Loucy (cell line): Measurements from ENCODE around the gene UBL7.

Experiments used
- H2AFZ ChIP-seq: fragments of 200-600 bp; sonication (generic); 2 replicates; pipeline ENCODE4 v1.6.0; 2016; ENCODE audit warnings: antibody characterized with exemption, mild to moderate bottlenecking, low read length, moderate library complexity
- H3F3A ChIP-seq: fragments of 200-600 bp; 2 replicates; pipeline ENCODE4 v1.6.0; 2016; ENCODE audit warnings: antibody characterized with exemption, low read depth, mild to moderate bottlenecking
- H3K27me3 ChIP-seq: fragments of 200-600 bp; sonication (generic); 2 replicates; pipeline ENCODE4 v1.6.1; 2014; ENCODE audit warnings: low read length, mild to moderate bottlenecking; ENCODE audit not compliant: insufficient read depth, poor library complexity, severe bottlenecking
- H3K36me3 ChIP-seq: fragments of 200-600 bp; sonication (generic); 2 replicates; pipeline ENCODE4 v1.6.1; 2016; ENCODE audit warnings: low read length; ENCODE audit not compliant: insufficient read depth
- H3K4me1 ChIP-seq: fragments of 200-600 bp; sonication (generic); 2 replicates; pipeline ENCODE4 v1.5.1; 2014; ENCODE audit warnings: low read length, mild to moderate bottlenecking; ENCODE audit not compliant: insufficient read depth, poor library complexity, severe bottlenecking
- H3K4me2 ChIP-seq: fragments of 200-600 bp; sonication (generic); 2 replicates; pipeline ENCODE4 v1.6.0; 2014; ENCODE audit warnings: antibody characterized with exemption, low read length, low read depth, mild to moderate bottlenecking; ENCODE audit not compliant: poor library complexity, severe bottlenecking
- H3K4me3 ChIP-seq: fragments of 200-600 bp; sonication (generic); 2 replicates; pipeline ENCODE4 v1.5.1; 2014; ENCODE audit warnings: low read length, mild to moderate bottlenecking, mixed read lengths; ENCODE audit not compliant: poor library complexity, severe bottlenecking
- H3K79me2 ChIP-seq: fragments of 200-600 bp; sonication (generic); 2 replicates; pipeline ENCODE4 v1.6.1; 2014; ENCODE audit warnings: low read length; ENCODE audit not compliant: insufficient read depth
- H3K9ac ChIP-seq: fragments of 200-600 bp; sonication (generic); 2 replicates; pipeline ENCODE4 v1.6.0; 2014; ENCODE audit warnings: mild to moderate bottlenecking, low read depth, low read length, moderate library complexity; ENCODE audit not compliant: poor library complexity, severe bottlenecking
- H3K9me2 ChIP-seq: fragments of 200-600 bp; sonication (generic); replicated peaks from 2 replicates; pipeline ENCODE4 v1.6.1; 2016; ENCODE audit warnings: low read depth, low read length, mixed read lengths
- H3K9me3 ChIP-seq: fragments of 200-600 bp; sonication (generic); 2 replicates; pipeline ENCODE4 v1.6.1; 2014; ENCODE audit warnings: mild to moderate bottlenecking, antibody characterized with exemption, low read length, low read depth; ENCODE audit not compliant: insufficient read depth
- H4K20me1 ChIP-seq: fragments of 200-600 bp; sonication (generic); 2 replicates; pipeline ENCODE4 v1.6.0; 2014; ENCODE audit warnings: antibody characterized with exemption, low read length, mild to moderate bottlenecking; ENCODE audit not compliant: insufficient read depth, poor library complexity, severe bottlenecking
- CTCF ChIP-seq: fragments of 200-600 bp; sonication (generic); conservative IDR thresholded peaks from 2 replicates; pipeline ENCODE4 v1.5.1; 2014; ENCODE audit warnings: mild to moderate bottlenecking, antibody characterized with exemption, low read length
- EZH2phosphoT487 ChIP-seq: fragments of 200-600 bp; IDR thresholded peaks from 2 replicates; pipeline ENCODE4 v1.6.1; 2018; ENCODE audit warnings: antibody characterized with exemption, mild to moderate bottlenecking, moderate library complexity, borderline replicate concordance

The UBL7 gene

DNA sequence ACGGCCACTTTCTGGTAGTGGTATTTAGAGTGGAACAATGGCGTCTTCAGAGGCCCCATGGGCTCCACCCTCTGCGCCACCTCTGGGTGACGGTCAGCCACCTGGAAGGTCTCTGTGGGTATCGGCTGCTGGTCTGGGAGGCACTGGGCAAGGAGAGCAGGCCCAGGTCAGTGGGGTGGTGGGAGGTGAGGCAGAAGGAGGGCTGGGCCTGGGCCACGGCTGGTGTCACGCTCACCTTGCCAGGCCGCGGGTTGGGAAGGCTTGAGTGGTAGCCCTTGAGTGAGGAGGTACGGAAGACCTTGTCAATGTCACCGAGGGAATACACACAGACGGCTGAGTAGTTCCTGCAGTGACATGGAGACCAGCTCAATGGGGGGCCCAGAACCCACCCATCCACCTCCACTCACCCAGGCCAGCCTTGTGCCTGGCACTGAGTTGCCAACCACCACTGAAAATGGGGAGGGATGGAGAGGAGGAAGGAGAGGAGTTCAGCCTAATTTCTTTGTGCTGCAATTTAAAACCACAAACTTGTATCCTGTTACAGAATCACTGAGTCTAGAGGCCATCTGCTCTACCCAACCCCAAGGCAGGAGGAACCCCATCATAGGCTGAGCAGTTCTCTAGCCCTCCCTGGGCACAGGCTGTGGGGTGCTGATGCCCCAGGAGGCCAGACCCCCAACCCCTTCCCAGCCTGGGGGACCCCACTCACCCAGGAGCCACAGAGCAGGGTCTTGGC, 46.2 kb downstream of the UBL7 start:
- Histone ChIP-seq H3K9me3 (no peaks in the 10 kb centered on the region), H3K9me2 (no peaks in the 10 kb centered on the region), H3K4me2 (peak overlapping the region; percentile 35), H2AFZ (no peak overlapping the region), H3K36me3 (peaks cover 76% of the 10 kb centered on the region; the same call in 1 of the 2 replicates), H3K9ac (no peak overlapping the region), H3K4me3 (no peak overlapping the region), H3K79me2 (peaks cover 31% of the 10 kb centered on the region; the same call in 1 of the 2 replicates), H3F3A (no peaks in the 10 kb centered on the region), H3K4me1 (peaks cover 25% of the 10 kb centered on the region), H4K20me1 (peaks cover 5% of the 10 kb centered on the region), H3K27me3 (no peaks in the 10 kb centered on the region)
- no peak for TF ChIP-seq EZH2phosphoT487

DNA sequence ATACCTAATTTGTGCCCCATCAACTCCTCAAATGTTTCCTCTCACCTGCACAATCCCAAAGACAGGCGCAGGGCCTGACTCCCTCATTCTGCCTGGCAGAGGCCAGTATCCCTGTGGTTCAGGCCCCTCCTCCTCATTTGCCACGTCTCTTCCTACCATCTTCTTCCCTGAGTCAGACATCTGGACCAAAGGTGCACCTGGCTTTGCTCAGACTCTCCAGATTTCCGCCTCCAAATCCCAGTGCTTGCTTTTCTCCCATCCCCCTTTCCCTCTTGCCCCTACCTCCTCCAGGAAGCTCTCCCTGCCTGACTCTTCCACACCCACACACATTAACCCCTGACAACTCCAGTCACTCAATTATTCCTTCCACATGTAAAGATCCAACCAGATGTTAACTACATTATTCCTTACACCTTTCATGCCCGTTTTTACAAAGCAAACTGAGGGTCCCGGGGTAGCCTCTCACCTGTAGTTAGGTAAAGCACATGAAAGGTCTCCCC, 46.8 kb downstream of the UBL7 start:
- Histone ChIP-seq H3K79me2 (peaks cover 24% of the 10 kb centered on the region; the same call in 1 of the 2 replicates), H3F3A (no peaks in the 10 kb centered on the region), H4K20me1 (no peaks in the 10 kb centered on the region), H3K9ac (no peak overlapping the region), H3K4me2 (no peak overlapping the region), H3K27me3 (no peaks in the 10 kb centered on the region), H3K4me1 (peaks cover 23% of the 10 kb centered on the region), H3K4me3 (no peak overlapping the region), H3K36me3 (peaks cover 76% of the 10 kb centered on the region; the same call in 1 of the 2 replicates), H3K9me3 (no peaks in the 10 kb centered on the region), H2AFZ (no peak overlapping the region), H3K9me2 (no peaks in the 10 kb centered on the region)
- no peak for TF ChIP-seq CTCF
- TF ChIP-seq EZH2phosphoT487: no peak

GRCh38 chr15:74413350-74414080, 47.4 kb downstream of the UBL7 start:
- Histone ChIP-seq H2AFZ (no peak overlapping the region), H3K9ac (no peak overlapping the region), H3K4me2 (no peak overlapping the region), H3K4me1 (peaks cover 23% of the 10 kb centered on the region), H3K36me3 (peaks cover 76% of the 10 kb centered on the region; the same call in 1 of the 2 replicates), H4K20me1 (no peaks in the 10 kb centered on the region), H3K27me3 (no peaks in the 10 kb centered on the region), H3K79me2 (peaks cover 18% of the 10 kb centered on the region; the same call in 1 of the 2 replicates), H3K9me2 (no peaks in the 10 kb centered on the region), H3K4me3 (no peak overlapping the region), H3F3A (no peaks in the 10 kb centered on the region), H3K9me3 (no peaks in the 10 kb centered on the region)
- TF ChIP-seq CTCF: no peak
- no peak for TF ChIP-seq EZH2phosphoT487
